T-helper 2 cell treated with Interferon-gamma antibody and Interleukin-4, amounts not matched to agents 5 μg/mL and 100 μg/mL, for 36 hours (primary cell): ENCODE data around the gene POLR1B.
"Not testable (repeated sequence)": the region's sequence is repeated elsewhere in the genome, so short reads cannot be mapped to it uniquely, and the experiment has no call there.

ENCODE experiments used
- DNase-seq: peaks from one replicate; pipeline ENCODE4 v3.0.0; 2021; ENCODE audit warnings: low spot score
- H3K27ac Mint-ChIP-seq: one replicate; pipeline ENCODE4 v1.8.0; 2021; ENCODE audit warnings: mild to moderate bottlenecking, mixed read lengths
- H3K27me3 Mint-ChIP-seq: one replicate; pipeline ENCODE4 v1.8.0; 2021; ENCODE audit warnings: low read depth, mixed read lengths
- H3K36me3 Mint-ChIP-seq: one replicate; pipeline ENCODE4 v1.8.0; 2021; ENCODE audit warnings: low read depth, mixed read lengths
- H3K4me1 Mint-ChIP-seq: one replicate; pipeline ENCODE4 v1.8.0; 2021; ENCODE audit warnings: low read depth, mixed read lengths
- H3K4me3 Mint-ChIP-seq: one replicate; pipeline ENCODE4 v1.8.0; 2022; ENCODE audit warnings: mild to moderate bottlenecking, moderate library complexity, mixed read lengths
- H3K9me3 Mint-ChIP-seq: one replicate; pipeline ENCODE4 v1.8.0; 2021; ENCODE audit warnings: mixed read lengths

The POLR1B gene, protein sequence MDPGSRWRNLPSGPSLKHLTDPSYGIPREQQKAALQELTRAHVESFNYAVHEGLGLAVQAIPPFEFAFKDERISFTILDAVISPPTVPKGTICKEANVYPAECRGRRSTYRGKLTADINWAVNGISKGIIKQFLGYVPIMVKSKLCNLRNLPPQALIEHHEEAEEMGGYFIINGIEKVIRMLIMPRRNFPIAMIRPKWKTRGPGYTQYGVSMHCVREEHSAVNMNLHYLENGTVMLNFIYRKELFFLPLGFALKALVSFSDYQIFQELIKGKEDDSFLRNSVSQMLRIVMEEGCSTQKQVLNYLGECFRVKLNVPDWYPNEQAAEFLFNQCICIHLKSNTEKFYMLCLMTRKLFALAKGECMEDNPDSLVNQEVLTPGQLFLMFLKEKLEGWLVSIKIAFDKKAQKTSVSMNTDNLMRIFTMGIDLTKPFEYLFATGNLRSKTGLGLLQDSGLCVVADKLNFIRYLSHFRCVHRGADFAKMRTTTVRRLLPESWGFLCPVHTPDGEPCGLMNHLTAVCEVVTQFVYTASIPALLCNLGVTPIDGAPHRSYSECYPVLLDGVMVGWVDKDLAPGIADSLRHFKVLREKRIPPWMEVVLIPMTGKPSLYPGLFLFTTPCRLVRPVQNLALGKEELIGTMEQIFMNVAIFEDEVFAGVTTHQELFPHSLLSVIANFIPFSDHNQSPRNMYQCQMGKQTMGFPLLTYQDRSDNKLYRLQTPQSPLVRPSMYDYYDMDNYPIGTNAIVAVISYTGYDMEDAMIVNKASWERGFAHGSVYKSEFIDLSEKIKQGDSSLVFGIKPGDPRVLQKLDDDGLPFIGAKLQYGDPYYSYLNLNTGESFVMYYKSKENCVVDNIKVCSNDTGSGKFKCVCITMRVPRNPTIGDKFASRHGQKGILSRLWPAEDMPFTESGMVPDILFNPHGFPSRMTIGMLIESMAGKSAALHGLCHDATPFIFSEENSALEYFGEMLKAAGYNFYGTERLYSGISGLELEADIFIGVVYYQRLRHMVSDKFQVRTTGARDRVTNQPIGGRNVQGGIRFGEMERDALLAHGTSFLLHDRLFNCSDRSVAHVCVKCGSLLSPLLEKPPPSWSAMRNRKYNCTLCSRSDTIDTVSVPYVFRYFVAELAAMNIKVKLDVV

DNA sequence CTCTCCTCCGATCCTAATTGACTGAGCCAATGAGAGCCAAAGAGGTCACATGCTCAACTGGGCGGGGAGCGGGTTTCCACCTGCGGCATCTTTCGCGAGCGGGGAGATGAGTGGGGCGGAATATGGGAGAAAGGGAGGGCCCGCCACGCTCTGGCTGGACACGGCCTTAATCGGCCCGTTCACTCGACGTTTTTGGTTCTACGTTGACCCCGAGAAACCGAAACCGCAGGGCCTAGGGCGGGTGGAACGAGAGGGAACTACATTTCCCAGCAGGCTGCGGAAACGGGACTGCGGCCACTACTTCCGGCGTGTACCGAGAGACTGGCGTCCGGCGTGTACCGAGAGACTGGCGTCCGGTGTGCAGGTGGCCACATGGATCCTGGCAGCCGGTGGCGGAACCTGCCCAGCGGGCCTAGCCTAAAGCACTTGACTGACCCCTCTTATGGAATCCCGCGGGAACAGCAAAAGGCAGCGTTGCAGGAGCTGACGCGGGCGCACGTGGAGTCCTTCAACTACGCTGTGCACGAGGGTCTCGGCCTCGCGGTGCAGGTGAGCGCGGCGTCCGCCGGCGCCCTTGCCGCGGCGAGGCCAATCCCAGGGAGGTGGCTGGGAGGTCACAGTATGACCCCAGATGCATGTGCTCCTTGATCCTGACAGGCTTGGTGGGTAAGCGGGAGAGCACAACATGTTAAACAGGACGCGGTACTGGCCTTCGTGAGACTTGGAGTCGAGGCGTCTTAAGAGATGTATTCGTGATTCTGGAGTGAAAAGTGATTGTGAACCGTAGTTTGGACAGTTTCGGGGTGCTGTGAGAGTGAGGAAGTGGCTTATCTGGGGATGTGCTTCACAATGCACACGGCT is at the start of gene POLR1B:
POLR1B (plus strand) TSS at position 343 of the 861 bp plus-strand sequence; CDS start at position 373, 30 bp downstream.
- H3K27me3 Mint-ChIP-seq: no peaks in the 10 kb centered on the region
- no peak within 1 kb of the TSS for H3K4me3 Mint-ChIP-seq
- peak; percentile 84 for DNase-seq
- H3K4me1 Mint-ChIP-seq: peaks cover 14% of the 10 kb centered on the region
- no peak within 1 kb of the TSS for H3K27ac Mint-ChIP-seq
- peaks cover 10% of the 10 kb centered on the region for H3K36me3 Mint-ChIP-seq
- H3K9me3 Mint-ChIP-seq: no peaks in the 10 kb centered on the region

DNA sequence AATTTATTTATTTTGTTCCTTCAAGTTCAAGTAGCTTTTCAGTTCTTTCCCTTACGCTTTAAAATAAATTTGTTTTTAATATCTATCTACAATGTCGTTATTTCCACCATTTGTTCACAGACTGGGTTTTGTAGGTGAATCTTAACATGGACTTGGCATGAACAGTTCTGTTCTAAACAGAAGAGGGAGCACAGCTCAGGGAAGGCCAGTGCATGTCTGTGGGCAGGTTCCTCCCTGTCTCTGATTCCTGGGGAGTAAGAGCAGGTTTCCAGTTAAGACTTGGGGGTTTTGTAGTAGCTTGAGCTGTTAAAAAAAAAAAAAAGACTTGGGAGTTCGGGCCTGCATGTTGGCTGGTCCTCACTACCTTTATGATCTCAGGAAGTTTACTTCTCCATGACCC is 49.2 kb upstream of the POLR1B start:
- no peaks in the 10 kb centered on the region for H3K9me3 Mint-ChIP-seq

DNA sequence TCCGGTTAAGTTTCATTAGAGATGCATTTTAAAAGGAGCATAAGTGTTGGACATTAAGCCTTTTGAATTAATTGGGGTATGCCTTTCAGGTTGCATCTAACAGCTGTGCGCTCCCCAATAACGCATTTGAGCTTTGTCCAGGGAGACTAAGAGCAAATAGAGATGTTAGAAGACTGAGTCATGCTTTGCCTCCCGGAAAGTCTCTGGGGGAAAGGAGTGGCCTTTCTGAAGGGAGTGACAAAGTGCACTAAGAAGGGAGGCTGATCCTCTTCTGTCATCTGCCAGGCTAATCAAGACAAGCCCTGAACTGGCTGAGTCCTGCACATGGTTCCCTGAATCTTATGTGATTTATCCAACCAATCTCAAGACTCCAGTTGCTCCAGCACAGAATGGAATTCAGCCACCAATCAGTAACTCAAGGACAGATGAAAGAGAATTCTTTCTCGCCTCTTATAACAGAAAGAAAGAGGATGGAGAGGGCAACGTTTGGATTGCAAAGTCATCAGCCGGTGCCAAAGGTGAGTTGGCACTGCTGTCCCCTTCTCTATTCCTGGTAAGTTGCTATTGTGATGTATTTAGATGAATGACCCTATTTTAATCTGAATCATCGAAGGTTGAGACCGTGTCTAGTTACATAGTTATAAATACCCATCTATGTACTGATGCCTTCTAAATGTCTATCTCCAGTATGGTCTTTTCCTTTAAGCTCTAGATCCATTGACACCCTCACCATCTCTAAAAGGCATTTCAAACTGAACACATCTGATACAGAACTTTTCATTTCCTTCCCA is 48.2 kb upstream of the POLR1B start:
- Mint-ChIP-seq H3K4me3 (no peak overlapping the region), H3K27ac (no peak overlapping the region)

More for the DNA sequence above, 49.2 kb upstream of the POLR1B start:
- H3K27me3 Mint-ChIP-seq: no peaks in the 10 kb centered on the region
- no peak overlapping the region for H3K27ac Mint-ChIP-seq
- H3K4me1 Mint-ChIP-seq: peaks cover 2% of the 10 kb centered on the region
- no peak for DNase-seq
- H3K36me3 Mint-ChIP-seq: peaks cover 14% of the 10 kb centered on the region
- H3K4me3 Mint-ChIP-seq: no peak overlapping the region

DNA sequence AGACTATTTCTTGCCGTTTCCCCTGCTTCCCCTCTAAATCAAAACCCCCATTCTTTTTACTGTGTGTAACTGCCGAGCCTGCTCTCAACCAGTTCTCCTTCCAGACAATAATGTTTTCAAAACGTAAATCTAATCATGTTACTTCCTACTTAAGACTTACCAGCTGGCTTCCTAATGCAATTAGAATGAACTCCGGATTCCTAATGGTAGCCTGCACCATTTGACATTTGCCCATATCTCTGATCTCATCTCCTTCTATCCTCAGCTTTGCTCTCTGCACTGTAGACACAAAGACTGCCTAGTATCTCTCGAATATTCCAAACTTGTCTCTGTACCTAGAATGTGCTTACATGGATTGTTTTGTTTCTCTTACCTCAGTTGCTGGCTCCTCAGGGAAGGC is 47.4 kb upstream of the POLR1B start:
- Mint-ChIP-seq H3K4me3 (no peak overlapping the region), H3K4me1 (no peaks in the 10 kb centered on the region), H3K36me3 (peaks cover 14% of the 10 kb centered on the region), H3K9me3 (no peaks in the 10 kb centered on the region), H3K27ac (no peak overlapping the region), H3K27me3 (no peaks in the 10 kb centered on the region)
- DNase-seq: no peak

More for the DNA sequence above, 48.2 kb upstream of the POLR1B start:
- Mint-ChIP-seq H3K36me3 (peaks cover 14% of the 10 kb centered on the region), H3K27me3 (no peaks in the 10 kb centered on the region), H3K4me1 (peaks cover 2% of the 10 kb centered on the region), H3K9me3 (no peaks in the 10 kb centered on the region)
- no peak for DNase-seq

DNA sequence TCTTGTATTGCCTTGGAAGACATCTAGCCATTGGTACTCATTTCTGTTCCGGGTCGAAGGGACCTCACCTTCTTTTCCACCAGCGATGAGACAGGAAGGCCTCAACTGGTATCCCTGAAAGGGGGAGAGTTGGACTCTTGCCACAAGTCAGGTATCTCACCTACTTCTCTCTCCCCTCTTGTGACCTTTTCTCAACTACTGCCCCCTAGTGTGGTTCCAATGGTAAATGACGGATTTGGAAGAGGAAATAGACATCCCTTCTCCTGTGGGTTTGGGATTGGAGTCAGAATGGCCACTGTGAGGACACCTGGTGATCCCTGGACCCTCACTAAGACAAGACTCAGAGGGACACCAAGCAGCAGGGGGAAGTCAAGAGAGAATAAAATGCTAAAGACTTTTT is 46.4 kb upstream of the POLR1B start:
- H3K27me3 Mint-ChIP-seq, H3K4me3 Mint-ChIP-seq, H3K9me3 Mint-ChIP-seq, DNase-seq, H3K27ac Mint-ChIP-seq, H3K4me1 Mint-ChIP-seq: not testable (repeated sequence)
- H3K36me3 Mint-ChIP-seq: peaks cover 14% of the 10 kb centered on the region

DNA sequence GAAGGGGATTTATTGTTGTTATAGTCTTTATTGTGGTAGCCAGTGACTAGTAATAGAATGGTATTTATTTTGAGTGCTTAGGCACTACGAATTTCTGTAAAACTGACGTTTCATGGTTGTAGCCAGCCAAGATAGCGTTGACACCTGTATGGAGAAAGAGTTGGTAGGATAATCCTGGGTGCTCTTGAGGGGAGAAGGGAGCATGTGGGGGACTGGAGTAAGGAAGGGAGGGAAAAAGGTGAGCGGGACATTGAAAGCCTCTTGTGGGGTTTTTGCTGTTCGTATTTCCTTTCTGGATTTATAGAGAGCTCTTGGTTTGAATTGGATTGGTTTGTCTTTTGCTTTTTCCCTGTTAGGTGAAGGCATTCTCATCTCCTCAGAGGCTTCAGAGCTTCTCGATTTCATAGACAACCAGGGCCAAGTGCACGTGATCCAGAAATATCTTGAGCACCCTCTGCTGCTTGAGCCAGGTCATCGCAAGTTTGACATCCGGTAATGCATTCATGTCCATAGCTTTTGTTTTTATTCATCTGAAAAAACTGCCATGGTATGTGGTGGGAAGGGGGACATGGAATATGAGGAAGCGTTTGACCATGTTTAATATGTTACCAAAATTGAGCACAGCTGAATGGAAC is 41.3 kb upstream of the POLR1B start:
- not testable (repeated sequence) for H3K27ac Mint-ChIP-seq, H3K4me1 Mint-ChIP-seq, H3K9me3 Mint-ChIP-seq, H3K27me3 Mint-ChIP-seq, H3K4me3 Mint-ChIP-seq
- peak; percentile 30 for DNase-seq
- peaks cover 21% of the 10 kb centered on the region for H3K36me3 Mint-ChIP-seq

DNA sequence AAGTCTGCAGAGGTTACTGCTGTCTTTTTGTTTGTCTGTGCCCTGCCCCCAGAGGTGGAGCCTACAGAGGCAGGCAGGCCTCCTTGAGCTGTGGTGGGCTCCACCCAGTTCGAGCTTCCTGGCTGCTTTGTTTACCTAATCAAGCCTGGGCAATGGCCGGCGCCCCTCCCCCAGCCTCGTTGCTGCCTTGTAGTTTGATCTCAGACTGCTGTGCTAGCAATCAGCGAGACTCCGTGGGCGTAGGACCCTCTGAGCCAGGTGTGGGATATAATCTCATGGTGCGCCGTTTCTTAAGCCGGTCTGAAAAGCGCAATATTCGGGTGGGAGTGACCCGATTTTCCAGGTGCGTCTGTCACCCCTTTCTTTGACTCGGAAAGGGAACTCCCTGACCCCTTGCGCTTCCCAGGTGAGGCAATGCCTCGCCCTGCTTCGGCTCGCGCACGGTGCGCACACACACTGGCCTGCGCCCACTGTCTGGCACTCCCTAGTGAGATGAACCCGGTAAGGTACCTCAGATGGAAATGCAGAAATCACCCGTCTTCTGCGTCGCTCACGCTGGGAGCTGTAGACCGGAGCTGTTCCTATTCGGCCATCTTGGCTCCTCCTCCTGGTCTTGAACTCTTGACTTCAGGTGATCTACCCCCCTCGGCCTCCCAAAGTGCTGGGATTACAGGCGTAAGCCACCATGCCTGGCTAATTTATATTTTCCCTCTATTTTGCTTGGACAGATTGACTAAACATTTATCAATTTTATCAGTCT is 32.8 kb upstream of the POLR1B start:
- not testable (repeated sequence) for H3K9me3 Mint-ChIP-seq, H3K4me1 Mint-ChIP-seq, H3K4me3 Mint-ChIP-seq, H3K27me3 Mint-ChIP-seq, DNase-seq
- Mint-ChIP-seq H3K27ac (peak overlapping the region; percentile 62), H3K36me3 (peaks cover 15% of the 10 kb centered on the region)

DNA sequence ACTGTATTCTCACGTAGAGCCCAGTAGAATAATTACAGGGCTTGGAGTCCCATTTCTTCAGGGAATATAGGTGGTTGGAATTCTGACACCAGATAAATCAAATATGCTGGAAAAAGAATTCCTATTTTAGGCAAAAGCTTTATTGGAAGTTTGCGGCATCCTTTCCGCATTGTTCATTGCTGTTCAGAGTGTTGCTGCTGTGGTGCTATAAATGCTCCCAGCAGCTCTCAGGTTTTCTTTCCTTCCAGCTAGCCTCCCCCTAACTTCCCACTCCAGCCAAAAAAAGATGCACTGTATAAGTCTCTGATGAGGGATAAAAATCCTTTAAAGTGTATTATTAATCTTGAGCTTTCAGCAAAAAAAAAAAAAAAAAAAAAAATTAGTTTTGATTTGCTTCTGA is 25.5 kb upstream of the POLR1B start:
- no peak overlapping the region for H3K4me3 Mint-ChIP-seq
- no peaks in the 10 kb centered on the region for H3K4me1 Mint-ChIP-seq
- H3K9me3 Mint-ChIP-seq: peaks cover 9% of the 10 kb centered on the region
- no peak overlapping the region for H3K27ac Mint-ChIP-seq
- H3K36me3 Mint-ChIP-seq: peaks cover 49% of the 10 kb centered on the region
- no peaks in the 10 kb centered on the region for H3K27me3 Mint-ChIP-seq
- no peak for DNase-seq

DNA sequence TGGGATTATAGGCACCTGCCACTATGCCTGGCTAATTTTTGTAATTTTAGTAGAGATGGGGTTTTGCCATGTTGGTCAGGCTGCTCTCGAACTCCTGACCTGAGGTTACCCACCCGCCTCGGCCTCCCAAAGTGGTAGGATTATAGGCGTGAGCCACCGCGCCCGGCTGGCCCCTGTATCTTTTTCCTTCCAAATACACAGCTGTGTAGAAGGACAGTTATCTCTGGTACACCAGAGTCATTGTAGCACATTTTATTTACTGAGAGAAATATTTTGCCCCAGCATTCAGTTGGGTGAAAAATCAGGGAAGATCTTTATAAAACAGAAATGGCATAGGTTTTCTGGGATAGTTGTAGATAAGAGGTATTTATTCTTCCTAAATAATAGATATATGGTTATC is 23.5 kb upstream of the POLR1B start:
- peaks cover 9% of the 10 kb centered on the region for H3K9me3 Mint-ChIP-seq
- no peaks in the 10 kb centered on the region for H3K27me3 Mint-ChIP-seq
- peaks cover 60% of the 10 kb centered on the region for H3K36me3 Mint-ChIP-seq
- H3K4me1 Mint-ChIP-seq: no peaks in the 10 kb centered on the region
- H3K27ac Mint-ChIP-seq: no peak overlapping the region
- H3K4me3 Mint-ChIP-seq: no peak overlapping the region
- no peak for DNase-seq

DNA sequence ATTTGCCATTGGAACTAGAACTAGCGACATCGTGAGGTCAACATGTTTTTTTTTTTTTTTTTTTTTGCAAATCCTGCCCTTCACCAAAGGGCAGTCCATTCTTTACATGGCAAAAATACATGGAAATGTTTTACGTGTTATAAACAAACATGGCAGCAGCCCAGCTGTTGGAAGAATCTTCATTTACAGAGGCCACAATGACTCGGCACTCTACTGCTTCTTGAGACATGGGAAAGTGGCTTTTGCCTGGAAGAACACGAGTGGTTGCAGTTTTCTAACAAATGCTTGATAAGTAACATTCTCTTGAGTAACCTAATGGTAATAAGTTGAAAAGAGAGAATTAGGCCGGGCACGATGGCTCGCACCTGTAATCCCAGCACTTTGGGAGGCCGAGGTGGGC is 22.8 kb upstream of the POLR1B start:
- H3K9me3 Mint-ChIP-seq: peaks cover 8% of the 10 kb centered on the region
- H3K27ac Mint-ChIP-seq: no peak overlapping the region
- DNase-seq: no peak
- no peaks in the 10 kb centered on the region for H3K4me1 Mint-ChIP-seq
- H3K4me3 Mint-ChIP-seq: no peak overlapping the region
- H3K27me3 Mint-ChIP-seq: no peaks in the 10 kb centered on the region
- peaks cover 61% of the 10 kb centered on the region for H3K36me3 Mint-ChIP-seq

DNA sequence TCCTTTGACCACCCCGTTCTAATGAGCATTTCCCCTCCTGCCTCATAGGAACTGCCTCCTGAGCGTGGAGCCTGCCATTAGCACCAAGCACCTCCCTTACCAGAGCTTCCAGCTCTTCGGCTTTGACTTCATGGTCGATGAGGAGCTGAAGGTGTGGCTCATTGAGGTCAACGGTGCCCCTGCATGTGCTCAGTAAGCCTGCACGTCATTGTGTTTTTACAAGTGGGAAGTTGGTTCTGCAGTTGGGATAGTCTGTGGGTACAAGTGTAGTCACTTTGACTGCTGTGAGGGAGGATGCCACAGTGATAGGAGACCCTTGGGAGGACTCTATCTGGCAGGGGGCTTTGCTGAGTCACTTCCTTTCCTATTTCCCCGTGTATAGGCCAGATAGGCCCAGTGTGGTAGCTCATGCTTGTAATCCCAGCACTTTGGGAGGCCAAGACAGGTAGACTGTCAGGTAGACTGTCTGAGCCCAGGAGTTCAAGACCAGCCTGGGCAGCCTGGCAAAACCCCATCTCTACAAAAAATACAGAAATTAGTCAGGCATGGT is 22.0 kb upstream of the POLR1B start:
- H3K27ac Mint-ChIP-seq: peak overlapping the region; percentile 5
- peaks cover 59% of the 10 kb centered on the region for H3K36me3 Mint-ChIP-seq

More for the DNA sequence above, 22.0 kb upstream of the POLR1B start:
- no peaks in the 10 kb centered on the region for H3K4me1 Mint-ChIP-seq
- no peaks in the 10 kb centered on the region for H3K9me3 Mint-ChIP-seq
- DNase-seq: no peak
- H3K4me3 Mint-ChIP-seq: no peak overlapping the region
- H3K27me3 Mint-ChIP-seq: no peaks in the 10 kb centered on the region
